GM13976 (cell line): Measurements from ENCODE around the gene TUBB4A.

Source experiments
- DNase-seq: peaks from one replicate; pipeline ENCODE4 v3.0.0; 2012; ENCODE audit warnings: low spot score
- in situ Hi-C: fragments of 300-500 bp; cut with MboI; formaldehyde crosslinking; loops from one replicate; pipeline ENCODE4 v1.12.0; 2022; ENCODE audit warnings: low sequenced_read_pairs, mixed read lengths, inconsistent platforms; ENCODE audit not compliant: unreplicated experiment
- TF ChIP-seq, protein P1 (sequence below): IDR thresholded peaks from 2 replicates; pipeline ENCODE4 v1.5.1; 2012; ENCODE audit warnings: borderline replicate concordance, mild to moderate bottlenecking; ENCODE audit not compliant: insufficient read depth; ENCODE audit errors: extremely low read depth, missing control alignments, control extremely low read depth

TUBB4A gene

GRCh38 chr19:6452223-6452614, 49.9 kb downstream of the TUBB4A start:
- DNase-seq, result no peak
- TF ChIP-seq, protein P1, sequence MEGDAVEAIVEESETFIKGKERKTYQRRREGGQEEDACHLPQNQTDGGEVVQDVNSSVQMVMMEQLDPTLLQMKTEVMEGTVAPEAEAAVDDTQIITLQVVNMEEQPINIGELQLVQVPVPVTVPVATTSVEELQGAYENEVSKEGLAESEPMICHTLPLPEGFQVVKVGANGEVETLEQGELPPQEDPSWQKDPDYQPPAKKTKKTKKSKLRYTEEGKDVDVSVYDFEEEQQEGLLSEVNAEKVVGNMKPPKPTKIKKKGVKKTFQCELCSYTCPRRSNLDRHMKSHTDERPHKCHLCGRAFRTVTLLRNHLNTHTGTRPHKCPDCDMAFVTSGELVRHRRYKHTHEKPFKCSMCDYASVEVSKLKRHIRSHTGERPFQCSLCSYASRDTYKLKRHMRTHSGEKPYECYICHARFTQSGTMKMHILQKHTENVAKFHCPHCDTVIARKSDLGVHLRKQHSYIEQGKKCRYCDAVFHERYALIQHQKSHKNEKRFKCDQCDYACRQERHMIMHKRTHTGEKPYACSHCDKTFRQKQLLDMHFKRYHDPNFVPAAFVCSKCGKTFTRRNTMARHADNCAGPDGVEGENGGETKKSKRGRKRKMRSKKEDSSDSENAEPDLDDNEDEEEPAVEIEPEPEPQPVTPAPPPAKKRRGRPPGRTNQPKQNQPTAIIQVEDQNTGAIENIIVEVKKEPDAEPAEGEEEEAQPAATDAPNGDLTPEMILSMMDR, result no peak
- in situ Hi-C loops, result no loop called here

- DNase-seq, result no peak
- in situ Hi-C loops, result no loop called here
- TF ChIP-seq, protein P1, result no peak
Measured at GRCh38 chr19:6451583-6452222, 50.4 kb downstream of the TUBB4A start.

DNA sequence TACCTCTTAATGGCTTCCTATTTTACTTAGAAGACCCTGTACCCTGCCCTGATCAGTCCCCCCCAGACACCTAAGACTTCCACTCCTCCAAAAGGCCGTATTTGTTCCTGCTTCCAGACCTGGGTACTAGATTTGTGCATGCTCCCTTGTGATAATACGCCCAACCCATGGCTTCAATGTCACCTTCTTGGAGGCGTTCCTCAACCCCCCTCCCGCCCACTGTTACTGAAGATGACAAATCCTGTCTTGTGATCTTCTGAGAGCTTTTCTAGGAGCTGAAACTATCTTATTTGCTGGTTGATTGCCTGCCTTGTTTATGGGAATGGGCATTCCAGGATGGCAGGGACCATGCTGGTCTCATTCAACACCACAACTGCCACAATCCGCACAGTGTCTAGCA, 51.9 kb downstream of the TUBB4A start:
- TF ChIP-seq, protein P1, result no peak
- no peak for DNase-seq
- in situ Hi-C loops, result no loop called here

DNA sequence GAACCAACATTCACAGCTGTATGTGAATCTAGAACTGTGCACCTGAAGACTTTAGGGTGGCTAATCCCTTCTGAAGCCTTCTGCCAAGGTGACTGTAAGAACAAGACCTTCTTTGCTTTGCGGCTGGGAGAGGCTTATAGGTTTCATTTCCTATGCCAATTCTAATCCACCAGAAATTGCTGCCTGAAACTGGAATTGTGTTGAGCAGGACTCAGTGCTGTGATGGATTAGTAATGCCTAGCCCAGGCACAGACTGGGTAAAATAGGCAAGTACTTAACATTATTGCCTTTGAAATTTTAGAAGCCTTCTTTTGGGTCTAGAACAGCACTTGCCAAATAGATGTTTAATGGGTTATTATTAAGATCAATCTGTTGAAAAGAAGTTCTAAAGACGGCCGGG, 54.1 kb downstream of the TUBB4A start:
- TF ChIP-seq, protein P1, result no peak
- DNase-seq, result no peak
- in situ Hi-C loops, result no loop called here

DNA sequence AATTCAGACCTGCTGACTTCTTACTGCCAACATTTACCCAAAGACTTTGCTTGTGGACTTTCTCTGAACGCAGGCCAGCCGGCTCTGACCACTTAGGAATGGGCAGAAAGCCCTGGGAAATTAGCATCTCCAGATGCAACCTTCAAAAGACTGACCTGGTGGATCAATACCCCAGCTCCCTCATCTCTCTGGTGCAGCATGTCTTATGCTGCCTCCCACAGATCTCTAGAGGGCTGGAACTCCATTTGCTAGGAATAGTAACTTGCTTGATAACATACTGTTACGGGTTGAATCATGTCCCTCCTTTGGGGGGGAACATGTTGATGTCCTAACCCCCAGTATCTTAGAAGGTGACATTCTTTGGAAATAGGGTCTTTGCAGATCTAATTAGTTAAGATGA, 55.7 kb downstream of the TUBB4A start:
- in situ Hi-C loops, result no loop called here
- TF ChIP-seq, protein P1, result no peak
- no peak for DNase-seq
